Trophoblast cell (in vitro differentiated cells and primary cell): ENCODE measurements around the gene AOPEP.

Experiments used
- DNase-seq, 2 donors: peaks; one replicate each; pipeline ENCODE4 v3.0.0-alpha.2; 2016
- H2AFZ ChIP-seq: 2 replicates; pipeline ENCODE4 v1.6.1; 2013; ENCODE audit warnings: low read length, moderate library complexity, mild to moderate bottlenecking; ENCODE audit not compliant: insufficient read depth, poor library complexity
- H2AK5ac ChIP-seq: 2 replicates; pipeline ENCODE4 v1.6.1; 2013; ENCODE audit warnings: mild to moderate bottlenecking, low read length
- H2BK120ac ChIP-seq: 2 replicates; pipeline ENCODE4 v1.6.1; 2013; ENCODE audit warnings: low read length, mild to moderate bottlenecking, moderate library complexity; ENCODE audit not compliant: insufficient read depth, poor library complexity
- H2BK12ac ChIP-seq: 2 replicates; pipeline ENCODE4 v1.6.1; 2013; ENCODE audit warnings: mild to moderate bottlenecking, low read length, moderate library complexity
- H2BK5ac ChIP-seq: 2 replicates; pipeline ENCODE4 v1.6.1; 2013; ENCODE audit warnings: low read length, low read depth, moderate library complexity, mild to moderate bottlenecking; ENCODE audit not compliant: poor library complexity
- H3K14ac ChIP-seq: 2 replicates; pipeline ENCODE4 v1.6.1; 2013; ENCODE audit warnings: mild to moderate bottlenecking, low read length
- H3K18ac ChIP-seq: 2 replicates; pipeline ENCODE4 v1.6.1; 2013; ENCODE audit warnings: mild to moderate bottlenecking, low read length
- H3K23ac ChIP-seq: 2 replicates; pipeline ENCODE4 v1.6.1; 2013; ENCODE audit warnings: low read length
- H3K27ac ChIP-seq: 2 replicates; pipeline ENCODE4 v1.5.1; 2013; ENCODE audit warnings: low read depth, mild to moderate bottlenecking, inconsistent platforms, low read length, moderate library complexity
- H3K27me3 ChIP-seq: 2 replicates; pipeline ENCODE4 v1.6.1; 2013; ENCODE audit warnings: inconsistent platforms, mild to moderate bottlenecking, low read length, moderate library complexity; ENCODE audit not compliant: insufficient read depth
- H3K36me3 ChIP-seq, 2 experiments: 1 replicate in 1 of 2; 2 replicates in 1 of 2; pipeline ENCODE4 v1.6.1; 2013; ENCODE audit warnings: low read length in 2 of 2, mild to moderate bottlenecking in 2 of 2, moderate library complexity in 1 of 2; ENCODE audit not compliant: insufficient read depth in 2 of 2, control insufficient read depth in 1 of 2
- H3K4ac ChIP-seq: 2 replicates; pipeline ENCODE4 v1.6.1; 2013; ENCODE audit warnings: low read depth, mild to moderate bottlenecking, low read length, moderate library complexity
- H3K4me1 ChIP-seq, 2 experiments: 1 replicate in 1 of 2; 2 replicates in 1 of 2; pipeline ENCODE4 v1.6.1; 2013; ENCODE audit warnings: low read length in 2 of 2, mild to moderate bottlenecking in 2 of 2, moderate library complexity in 1 of 2; ENCODE audit not compliant: insufficient read depth in 2 of 2, control insufficient read depth in 1 of 2
- H3K4me2 ChIP-seq: 2 replicates; pipeline ENCODE4 v1.6.1; 2013; ENCODE audit warnings: inconsistent platforms, mild to moderate bottlenecking, low read length, moderate library complexity
- H3K4me3 ChIP-seq: 2 replicates; pipeline ENCODE4 v1.5.1; 2013; ENCODE audit warnings: mild to moderate bottlenecking, low read depth, low read length, inconsistent platforms
- H3K79me1 ChIP-seq: one replicate; pipeline ENCODE4 v1.6.1; 2013; ENCODE audit warnings: low read length
- H3K79me2 ChIP-seq: 2 replicates; pipeline ENCODE4 v1.6.1; 2013; ENCODE audit warnings: low read length, mild to moderate bottlenecking; ENCODE audit not compliant: control insufficient read depth, insufficient read depth, poor library complexity
- H3K9ac ChIP-seq: 2 replicates; pipeline ENCODE4 v1.6.1; 2013; ENCODE audit warnings: mild to moderate bottlenecking, low read length
- H3K9me3 ChIP-seq: 2 replicates; pipeline ENCODE4 v1.6.1; 2013; ENCODE audit warnings: low read depth, mild to moderate bottlenecking, control low read depth, inconsistent platforms, low read length; ENCODE audit not compliant: insufficient read depth
- H4K12ac ChIP-seq: 2 replicates; pipeline ENCODE4 v1.6.1; 2013; ENCODE audit warnings: low read depth, mild to moderate bottlenecking, low read length, moderate library complexity
- H4K8ac ChIP-seq: 2 replicates; pipeline ENCODE4 v1.6.1; 2013; ENCODE audit warnings: low read depth, mild to moderate bottlenecking, low read length, moderate library complexity
- H4K91ac ChIP-seq: one replicate; pipeline ENCODE4 v1.6.1; 2013; ENCODE audit warnings: low read depth, mild to moderate bottlenecking, low read length, moderate library complexity
- WGBS: extraction: QIAGEN DNeasy Blood & Tissue Kit; methylation state at CpG from one replicate; pipeline ENCODE4 v1.1.7; 2013; ENCODE audit warnings: missing lambda C conversion rate; ENCODE audit not compliant: insufficient read length, insufficient coverage; ENCODE audit errors: extremely low coverage; 5-methylcytosine and 5-hydroxymethylcytosine counted together

The AOPEP gene

DNA sequence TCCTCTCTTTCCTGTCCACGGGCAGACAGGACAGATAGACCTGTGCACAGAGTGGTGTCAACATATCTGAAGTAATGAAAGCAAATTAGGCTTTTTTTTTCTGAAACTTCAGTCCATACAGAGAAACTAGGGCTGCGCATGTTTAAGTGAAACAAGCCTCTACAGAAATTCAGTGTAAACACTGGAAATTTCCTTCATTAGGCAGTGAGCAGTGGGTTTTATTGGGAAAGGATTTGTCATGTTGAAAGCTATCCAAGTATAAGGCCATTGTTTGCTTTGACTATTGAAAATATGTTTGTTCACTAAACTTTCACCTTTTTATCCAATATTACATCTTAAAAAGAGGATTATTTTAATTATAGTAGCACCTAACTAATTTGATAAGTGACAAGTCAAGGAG is 161.2 kb downstream of the AOPEP start:
- H3K9me3 ChIP-seq, result no peaks in the 10 kb centered on the region
- H2BK120ac ChIP-seq, result no peak overlapping the region
- peaks cover 0 to 1% of the 10 kb centered on the region in 2 experiments for H3K36me3 ChIP-seq
- H3K4me3 ChIP-seq, result no peak overlapping the region
- H3K27ac ChIP-seq, result no peak overlapping the region
- H3K4me2 ChIP-seq, result no peak overlapping the region
- no peak overlapping the region for H3K4ac ChIP-seq
- H2BK5ac ChIP-seq, result no peak overlapping the region
- no peak overlapping the region for H3K18ac ChIP-seq
- H3K4me1 ChIP-seq, result peaks cover 2 to 5% of the 10 kb centered on the region in 2 experiments
- no peaks in the 10 kb centered on the region for H3K27me3 ChIP-seq
- H3K9ac ChIP-seq, result no peak overlapping the region
- peak overlapping the region; percentile 75 for H3K23ac ChIP-seq
- H2AK5ac ChIP-seq, result no peak overlapping the region
- WGBS, result no CpG with 5 or more reads among the region's 2 CpGs
- no peaks in the 10 kb centered on the region for H3K79me2 ChIP-seq
- H4K91ac ChIP-seq, result no peak overlapping the region
- H3K14ac ChIP-seq, result no peak overlapping the region
- no peak overlapping the region for H4K12ac ChIP-seq
- H2AFZ ChIP-seq, result no peak overlapping the region
- no peak overlapping the region for H2BK12ac ChIP-seq
- no peak for DNase-seq
- no peak overlapping the region for H4K8ac ChIP-seq
- peaks cover 4% of the 10 kb centered on the region for H3K79me1 ChIP-seq

GRCh38 chr9:94888775-94889174 is 162.3 kb downstream of the AOPEP start:
- H3K27ac ChIP-seq, result no peak overlapping the region

DNA sequence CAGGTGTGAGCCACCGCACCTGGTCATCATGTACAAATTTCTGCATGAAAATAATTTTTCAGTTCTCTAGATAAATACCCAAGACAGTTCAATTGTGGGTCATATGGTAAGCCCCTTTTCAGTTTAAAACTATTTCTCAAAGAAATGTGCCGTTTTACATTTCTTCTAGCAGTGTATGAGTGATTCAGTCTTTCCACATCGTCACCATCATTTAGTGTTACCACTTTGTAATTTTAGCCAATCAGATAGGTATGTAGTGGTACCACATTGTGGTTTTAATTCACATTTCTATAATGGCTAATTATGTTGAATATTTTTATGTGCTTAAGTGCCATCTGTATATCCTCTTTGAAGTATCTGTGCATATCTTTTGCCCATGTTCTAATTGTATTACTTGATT is 163.1 kb downstream of the AOPEP start:
- peaks cover 0 to 1% of the 10 kb centered on the region in 2 experiments for H3K36me3 ChIP-seq
- peaks cover 2 to 5% of the 10 kb centered on the region in 2 experiments for H3K4me1 ChIP-seq
- no peak overlapping the region for H2BK12ac ChIP-seq
- H3K4me3 ChIP-seq, result no peak overlapping the region
- no peak overlapping the region for H2BK5ac ChIP-seq
- H3K27me3 ChIP-seq, result no peaks in the 10 kb centered on the region
- H3K79me1 ChIP-seq, result peaks cover 4% of the 10 kb centered on the region
- H3K79me2 ChIP-seq, result no peaks in the 10 kb centered on the region
- H3K9ac ChIP-seq, result no peak overlapping the region
- no peaks in the 10 kb centered on the region for H3K9me3 ChIP-seq
- no peak overlapping the region for H4K8ac ChIP-seq
- no peak overlapping the region for H3K4ac ChIP-seq
- H2AFZ ChIP-seq, result no peak overlapping the region
- no peak overlapping the region for H3K23ac ChIP-seq
- no peak overlapping the region for H3K14ac ChIP-seq
- no peak overlapping the region for H2BK120ac ChIP-seq
- H4K12ac ChIP-seq, result no peak overlapping the region
- DNase-seq, result no peak
- H3K4me2 ChIP-seq, result no peak overlapping the region
- no CpG with 5 or more reads among the region's 3 CpGs for WGBS
- no peak overlapping the region for H2AK5ac ChIP-seq
- no peak overlapping the region for H3K27ac ChIP-seq
- H3K18ac ChIP-seq, result no peak overlapping the region
- no peak overlapping the region for H4K91ac ChIP-seq

More at GRCh38 chr9:94888775-94889174, 162.3 kb downstream of the AOPEP start:
- Histone ChIP-seq H3K27me3 (no peaks in the 10 kb centered on the region), H4K12ac (no peak overlapping the region), H3K79me1 (peaks cover 4% of the 10 kb centered on the region), H3K79me2 (no peaks in the 10 kb centered on the region), H3K18ac (no peak overlapping the region), H2BK12ac (no peak overlapping the region), H2AFZ (no peak overlapping the region), H3K9me3 (no peaks in the 10 kb centered on the region), H3K4me3 (no peak overlapping the region), H3K14ac (no peak overlapping the region), H2BK120ac (no peak overlapping the region), H3K23ac (no peak overlapping the region), H4K91ac (no peak overlapping the region), H4K8ac (no peak overlapping the region), H3K9ac (no peak overlapping the region), H3K4me2 (no peak overlapping the region), H3K4ac (no peak overlapping the region), H3K4me1 (peaks cover 2 to 5% of the 10 kb centered on the region in 2 experiments), H2BK5ac (no peak overlapping the region), H3K36me3 (peaks cover 0 to 1% of the 10 kb centered on the region in 2 experiments), H2AK5ac (no peak overlapping the region)
- no CpG with 5 or more reads among the region's 8 CpGs for WGBS
- DNase-seq, result no peak

DNA sequence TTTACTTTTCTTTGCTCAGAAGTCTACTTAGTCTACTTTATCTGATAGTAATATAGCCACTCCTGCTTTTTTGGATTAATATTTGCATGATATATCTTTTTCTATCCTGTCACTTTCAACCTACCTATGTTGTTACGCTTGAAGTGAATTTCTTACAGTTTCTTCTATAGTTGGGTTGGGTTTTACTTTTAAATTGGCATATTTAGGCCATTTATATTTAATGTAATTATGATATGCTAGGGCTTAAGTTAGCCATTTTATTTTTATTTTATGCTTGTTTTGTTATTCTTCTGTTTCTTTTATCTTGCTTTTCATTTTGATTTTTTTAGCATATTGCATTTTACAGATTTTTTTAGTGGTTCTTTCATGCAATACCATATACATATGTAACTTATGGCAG is 164.7 kb downstream of the AOPEP start:
- no peaks in the 10 kb centered on the region for H3K27me3 ChIP-seq
- H3K9me3 ChIP-seq, result no peaks in the 10 kb centered on the region
- peaks cover 1% of the 10 kb centered on the region for H3K79me1 ChIP-seq
- H2BK12ac ChIP-seq, result no peak overlapping the region
- no peak overlapping the region for H4K8ac ChIP-seq
- no peak overlapping the region for H2AFZ ChIP-seq
- H4K12ac ChIP-seq, result no peak overlapping the region
- H3K4me1 ChIP-seq, result no peaks in the 10 kb centered on the region
- peaks cover 0 to 1% of the 10 kb centered on the region in 2 experiments for H3K36me3 ChIP-seq
- no peak overlapping the region for H3K9ac ChIP-seq
- H3K18ac ChIP-seq, result no peak overlapping the region
- DNase-seq, result no peak
- no peak overlapping the region for H3K27ac ChIP-seq
- no peak overlapping the region for H2BK120ac ChIP-seq
- H3K4me3 ChIP-seq, result no peak overlapping the region
- no peak overlapping the region for H3K4me2 ChIP-seq
- H3K23ac ChIP-seq, result no peak overlapping the region
- WGBS, result no CpG with 5 or more reads among the region's 1 CpG
- H2AK5ac ChIP-seq, result no peak overlapping the region
- H3K14ac ChIP-seq, result no peak overlapping the region
- H3K79me2 ChIP-seq, result no peaks in the 10 kb centered on the region
- no peak overlapping the region for H3K4ac ChIP-seq
- H2BK5ac ChIP-seq, result no peak overlapping the region
- no peak overlapping the region for H4K91ac ChIP-seq
